Lung (tissue), 13 donors: ENCODE results near the gene ALLC. TPM values are rescaled to one million over a fixed set of nuclear protein-coding genes. Genes with fewer than 3 reads are reported as not detected.

Source experiments
- ATAC-seq: fragments of 200-7000 bp; cut with Tn5 transposase; one replicate; pipeline ENCODE4 v1.9.1; 2020; ENCODE audit warnings: moderate number of reproducible peaks; ENCODE audit not compliant: insufficient read depth, low FRiP score
- DNase-seq, 3 donors: peaks; one replicate each; pipeline ENCODE4 v3.0.0-alpha.2; 2013 to 2017
- H3K27ac ChIP-seq, 2 donors: one replicate each; pipeline ENCODE4 v1.5.1; 2013; ENCODE audit warnings: mild to moderate bottlenecking in 2 of 2, moderate library complexity in 2 of 2, control low read depth in 1 of 2, inconsistent platforms in 1 of 2, low read depth in 1 of 2, low read length in 1 of 2
- H3K27me3 ChIP-seq, 3 donors: one replicate each; pipeline ENCODE4 v1.5.1; 2013; ENCODE audit warnings: low read length in 2 of 3; ENCODE audit not compliant: control insufficient read depth in 3 of 3, insufficient read depth in 3 of 3
- H3K36me3 ChIP-seq, 4 donors: one replicate each; pipeline ENCODE4 v1.5.1; 2013; ENCODE audit warnings: low read length in 4 of 4, mild to moderate bottlenecking in 1 of 4, moderate library complexity in 1 of 4; ENCODE audit not compliant: control insufficient read depth in 4 of 4, insufficient read depth in 4 of 4
- H3K4me1 ChIP-seq, 5 donors: one replicate each; pipeline ENCODE4 v1.5.1; 2013; ENCODE audit warnings: low read length in 5 of 5, mild to moderate bottlenecking in 2 of 5, moderate library complexity in 1 of 5; ENCODE audit not compliant: control insufficient read depth in 5 of 5, insufficient read depth in 5 of 5
- H3K4me3 ChIP-seq: one replicate; pipeline ENCODE4 v1.5.1; 2013; ENCODE audit warnings: mild to moderate bottlenecking, control low read depth, moderate library complexity
- H3K9ac ChIP-seq, 2 donors: one replicate each; pipeline ENCODE4 v1.5.1; 2013; ENCODE audit warnings: low read length in 2 of 2, control low read depth in 1 of 2; ENCODE audit not compliant: insufficient read depth in 1 of 2
- H3K9me3 ChIP-seq, 4 donors: one replicate each; pipeline ENCODE4 v1.5.1; 2013; ENCODE audit warnings: low read length in 3 of 4, mild to moderate bottlenecking in 1 of 4, moderate library complexity in 1 of 4; ENCODE audit not compliant: control insufficient read depth in 4 of 4, insufficient read depth in 3 of 4
- WGBS, 2 donors: extraction: QIAGEN DNeasy Blood & Tissue Kit; methylation state at CpG; one replicate each; pipeline ENCODE4 v1.1.7; 2013; 5-methylcytosine and 5-hydroxymethylcytosine counted together
- polyA plus RNA-seq, 2 donors: library from polyadenylated mRNA; stranded (reverse); fragments of 200-250 nt; gene quantifications; one replicate each; pipeline ENCODE4 v1.2.1, GENCODE V29; 2013
- small RNA-seq: library from RNA; depleted of rRNA; stranded (forward); fragments of <200 nt; gene quantifications from one replicate; pipeline ENCODE3, GENCODE V24; 2014; ENCODE audit warnings: low replicate concordance
- total RNA-seq, 2 donors: library from RNA; depleted of rRNA in 1 of 2; stranded (reverse); fragments of >200 nt in 1 of 2; gene quantifications; one replicate each; pipeline ENCODE4 v1.2.1, GENCODE V29; 2014 to 2021
- TF ChIP-seq, protein P1 (sequence below): IDR thresholded peaks from 2 replicates; pipeline ENCODE4 v1.5.1; 2012; ENCODE audit warnings: mild to moderate bottlenecking; ENCODE audit errors: control extremely low read depth, extremely low read depth
- donor health status: control.
- donor health status: control.
- donor health status: Bipolar disorder and iron deficiency.
- donor health status: healthy.
- donor health status: DM: yes; HTN: yes; CAD: no.

The ALLC gene
- total and polyA plus RNA-seq, 4 donors, result 0.06 TPM; not detected in 3

DNA sequence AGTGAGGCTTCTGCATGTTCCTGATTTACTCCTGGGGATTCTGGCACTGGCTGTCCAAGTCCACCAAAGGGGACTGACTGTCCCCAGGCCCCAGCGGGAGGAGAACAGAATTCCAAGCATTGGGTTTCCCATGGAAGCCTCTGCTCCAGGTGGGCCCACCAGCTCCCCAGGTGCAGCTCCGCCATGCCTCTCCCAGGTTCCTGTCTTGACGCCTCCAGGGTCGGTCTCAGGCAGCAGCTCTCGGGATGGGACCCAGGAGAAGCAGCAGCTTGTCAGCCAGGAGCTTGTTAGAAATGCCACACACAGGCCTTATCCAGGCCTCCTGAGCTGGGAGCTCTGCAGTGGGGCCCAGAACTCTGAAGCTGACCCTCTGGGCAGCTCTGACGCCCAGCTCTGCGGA is 93.3 kb downstream of the ALLC start:
- no peak for DNase-seq
- no peak overlapping the region for H3K9ac ChIP-seq
- no peak overlapping the region for H3K27ac ChIP-seq
- ATAC-seq, result no peak
- 86 to 92% methylated on average over 7 of the region's 7 CpGs for WGBS, 2 donors
- no peaks in the 10 kb centered on the region for H3K36me3 ChIP-seq
- peaks cover 0 to 6% (median 0%) of the 10 kb centered on the region in 5 donors for H3K4me1 ChIP-seq
- no peaks in the 10 kb centered on the region for H3K9me3 ChIP-seq
- no peaks in the 10 kb centered on the region for H3K27me3 ChIP-seq
- TF ChIP-seq, protein P1, sequence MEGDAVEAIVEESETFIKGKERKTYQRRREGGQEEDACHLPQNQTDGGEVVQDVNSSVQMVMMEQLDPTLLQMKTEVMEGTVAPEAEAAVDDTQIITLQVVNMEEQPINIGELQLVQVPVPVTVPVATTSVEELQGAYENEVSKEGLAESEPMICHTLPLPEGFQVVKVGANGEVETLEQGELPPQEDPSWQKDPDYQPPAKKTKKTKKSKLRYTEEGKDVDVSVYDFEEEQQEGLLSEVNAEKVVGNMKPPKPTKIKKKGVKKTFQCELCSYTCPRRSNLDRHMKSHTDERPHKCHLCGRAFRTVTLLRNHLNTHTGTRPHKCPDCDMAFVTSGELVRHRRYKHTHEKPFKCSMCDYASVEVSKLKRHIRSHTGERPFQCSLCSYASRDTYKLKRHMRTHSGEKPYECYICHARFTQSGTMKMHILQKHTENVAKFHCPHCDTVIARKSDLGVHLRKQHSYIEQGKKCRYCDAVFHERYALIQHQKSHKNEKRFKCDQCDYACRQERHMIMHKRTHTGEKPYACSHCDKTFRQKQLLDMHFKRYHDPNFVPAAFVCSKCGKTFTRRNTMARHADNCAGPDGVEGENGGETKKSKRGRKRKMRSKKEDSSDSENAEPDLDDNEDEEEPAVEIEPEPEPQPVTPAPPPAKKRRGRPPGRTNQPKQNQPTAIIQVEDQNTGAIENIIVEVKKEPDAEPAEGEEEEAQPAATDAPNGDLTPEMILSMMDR, result no peak
- H3K4me3 ChIP-seq, result no peak overlapping the region

DNA sequence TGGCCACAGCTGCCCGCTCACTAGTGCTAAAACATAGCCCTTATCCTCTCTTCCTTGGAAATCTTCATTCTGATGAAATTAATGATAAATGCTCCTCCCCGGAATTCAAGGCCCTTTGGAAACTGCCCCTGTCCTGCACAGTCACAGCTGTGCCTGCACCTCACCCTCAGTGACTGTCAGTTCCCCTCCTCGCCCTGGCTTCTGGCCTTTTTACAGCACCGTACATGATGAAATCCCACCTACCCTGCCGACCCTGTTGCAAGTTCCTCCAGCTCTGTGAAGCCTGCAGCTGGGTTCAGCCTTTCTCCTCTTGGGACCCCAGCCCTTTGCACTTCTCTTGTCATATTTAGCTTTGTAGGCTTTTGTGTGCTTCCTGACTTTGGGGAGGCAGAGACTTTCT is 93.8 kb downstream of the ALLC start:
- no peaks in the 10 kb centered on the region for H3K27me3 ChIP-seq
- H3K36me3 ChIP-seq, result no peaks in the 10 kb centered on the region
- ATAC-seq, result no peak
- H3K4me1 ChIP-seq, result peaks cover 0 to 9% (median 0%) of the 10 kb centered on the region in 5 donors
- no peaks in the 10 kb centered on the region for H3K9me3 ChIP-seq
- TF ChIP-seq, protein P1, result no peak
- no peak for DNase-seq
- no peak overlapping the region for H3K9ac ChIP-seq
- 38 to 59% methylated on average over 5 of the region's 5 CpGs for WGBS, 2 donors
- no peak overlapping the region for H3K27ac ChIP-seq
- no peak overlapping the region for H3K4me3 ChIP-seq

Small RNAs within 50 kb of the gene (small RNA-seq; reads per million reads assigned to genes)
- not detected for gene TMSB4XP2

Other genes with a start within 250 kb of the ALLC start
- gene ADI1, start 138.7 kb upstream of the ALLC start, total RNA-seq, result 10 to 100 TPM; 52.5 to 65.2 TPM
- gene ADI1, start 138.7 kb upstream of the ALLC start, polyA plus RNA-seq, result 10 to 100 TPM; 46.8 to 59.3 TPM
- gene RNASEH1, start 99.9 kb upstream of the ALLC start, total RNA-seq, result 10 to 100 TPM; 13.2 to 24.5 TPM
- 10 to 100 TPM in 1 of 2 donors, 1 to 10 TPM in 1; 9.6 to 17.3 TPM for gene RNASEH1, start 99.9 kb upstream of the ALLC start, polyA plus RNA-seq
- 1,000 to 10,000 TPM; 1,011 to 1,210 TPM for gene RPS7, start 82.9 kb upstream of the ALLC start, total RNA-seq
- gene RPS7, start 82.9 kb upstream of the ALLC start, polyA plus RNA-seq, result 1,000 to 10,000 TPM; 1,447 to 3,656 TPM
- gene COLEC11, start 63.1 kb upstream of the ALLC start, total RNA-seq, result 1 to 10 TPM in 1 of 2 donors, under 1 TPM in 1; 0.71 to 2.0 TPM
- gene COLEC11, start 63.1 kb upstream of the ALLC start, polyA plus RNA-seq, result 1 to 10 TPM; 1.9 to 3.7 TPM
- under 1 TPM in 1 of 2 donors, not detected in 1; 0.37 TPM for gene DCDC2C, start 45.4 kb downstream of the ALLC start, total RNA-seq
- not detected for gene DCDC2C, start 45.4 kb downstream of the ALLC start, polyA plus RNA-seq